Islet precursor cell (in vitro differentiated cells): ENCODE data around the gene GALE.
A peak's percentile ranks its signal among the peaks of the same experiment; 100 is the strongest.
"Not testable (repeated sequence)": the region's sequence is repeated elsewhere in the genome, so short reads cannot be mapped to it uniquely, and the experiment has no call there.

Experiments
- DNase-seq: peaks from one replicate; pipeline ENCODE4 v3.0.0-alpha.2; 2018

Gene GALE

GRCh38 chr1:23807453-23807852 lies 6.9 kb upstream of the GALE start:
- DNase-seq, result no peak

GRCh38 chr1:23806280-23806679 lies 5.7 kb upstream of the GALE start:
- no peak for DNase-seq

GRCh38 chr1:23805025-23805424 lies 4.5 kb upstream of the GALE start:
- DNase-seq, result no peak

GRCh38 chr1:23804183-23804835 lies 3.8 kb upstream of the GALE start:
- no peak for DNase-seq

- no peak for DNase-seq
Measured at GRCh38 chr1:23803674-23804073, 3.1 kb upstream of the GALE start.

- DNase-seq, result not testable (repeated sequence)
Measured at GRCh38 chr1:23802809-23803342, 2.3 kb upstream of the GALE start.

GRCh38 chr1:23801876-23802275 lies 1.3 kb upstream of the GALE start:
- no peak for DNase-seq

GRCh38 chr1:23801338-23801748 lies 789 bp upstream of the GALE start:
- no peak for DNase-seq

GRCh38 chr1:23799570-23800399 lies 769 bp downstream of the GALE start:
- DNase-seq, result peak; percentile 95

GRCh38 chr1:23799255-23799569 lies 1.3 kb downstream of the GALE start:
- DNase-seq, result no peak

GRCh38 chr1:23798662-23799142 lies 1.9 kb downstream of the GALE start:
- DNase-seq, result no peak

GRCh38 chr1:23797478-23798448 lies 2.8 kb downstream of the GALE start:
- no peak for DNase-seq

- DNase-seq, result no peak
Measured at GRCh38 chr1:23796466-23797271, 3.9 kb downstream of the GALE start.

GRCh38 chr1:23795676-23796465 lies 4.7 kb downstream of the GALE start:
- DNase-seq, result no peak

- DNase-seq, result not testable (repeated sequence)
Measured at GRCh38 chr1:23794732-23795182, 5.8 kb downstream of the GALE start.

GRCh38 chr1:23793861-23794731 lies 6.5 kb downstream of the GALE start:
- DNase-seq, result no peak

- DNase-seq, result no peak
Measured at GRCh38 chr1:23793018-23793781, 7.4 kb downstream of the GALE start.

- DNase-seq, result no peak
Measured at GRCh38 chr1:23792151-23792945, 8.2 kb downstream of the GALE start.
